Sigmoid colon (tissue), 4 donors: ENCODE results near the gene TMOD1.

Experiments
- POLR2A ChIP-seq, 2 donors: fragments of 450-650 bp; IDR thresholded peaks; one replicate each; pipeline ENCODE4 v1.6.1; 2016; ENCODE audit warnings: antibody characterized with exemption in 2 of 2, mild to moderate bottlenecking in 2 of 2, moderate library complexity in 2 of 2
- POLR2AphosphoS5 ChIP-seq, 4 donors: sonication (generic); formaldehyde crosslinking; IDR thresholded peaks; one replicate each; pipeline ENCODE4 v1.6.1; 2017; ENCODE audit warnings: antibody characterized with exemption in 4 of 4
- TF ChIP-seq, protein P1 (sequence below), 4 experiments: fragments of 450-650 bp in 3 of 4; fragments of 200-600 bp in 1 of 4; IDR thresholded peaks; one replicate each; pipeline ENCODE4 v1.5.1; 2016 to 2019; ENCODE audit warnings: antibody characterized with exemption in 4 of 4, mild to moderate bottlenecking in 3 of 4, moderate library complexity in 2 of 4

DNA sequence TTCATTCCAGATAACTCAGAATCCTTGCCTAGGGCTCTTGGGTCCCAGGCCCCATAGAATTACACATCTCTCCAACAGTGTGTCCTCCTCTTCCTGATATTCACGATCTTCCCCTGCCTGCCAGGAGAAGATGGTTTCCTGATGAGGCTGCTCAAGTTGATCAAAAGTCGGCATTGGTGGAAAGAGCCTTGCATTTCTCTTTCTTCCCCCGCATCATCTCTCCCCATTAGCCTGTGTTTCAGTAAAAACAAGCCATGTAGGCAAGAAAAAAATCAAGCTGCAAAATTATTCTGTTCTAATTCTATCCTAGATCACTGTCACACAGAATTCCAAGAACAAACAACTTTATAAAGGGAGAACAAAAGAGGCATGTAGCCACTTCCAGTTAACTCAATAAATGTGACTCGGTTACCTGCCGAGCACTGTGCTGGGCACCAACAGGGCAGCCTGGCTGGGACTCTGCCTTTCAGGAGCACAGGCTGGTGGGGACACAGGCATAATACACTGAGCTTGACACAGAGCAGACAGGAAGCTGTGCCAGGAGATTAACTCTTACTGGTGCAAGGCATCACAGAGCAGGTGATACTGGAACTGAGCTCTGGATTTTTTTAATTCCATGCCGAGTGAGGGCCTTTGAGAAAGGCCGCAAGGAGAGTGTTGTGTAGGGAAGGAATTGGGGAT lies 25.6 kb downstream of the TMOD1 start:
- TF ChIP-seq, protein P1, sequence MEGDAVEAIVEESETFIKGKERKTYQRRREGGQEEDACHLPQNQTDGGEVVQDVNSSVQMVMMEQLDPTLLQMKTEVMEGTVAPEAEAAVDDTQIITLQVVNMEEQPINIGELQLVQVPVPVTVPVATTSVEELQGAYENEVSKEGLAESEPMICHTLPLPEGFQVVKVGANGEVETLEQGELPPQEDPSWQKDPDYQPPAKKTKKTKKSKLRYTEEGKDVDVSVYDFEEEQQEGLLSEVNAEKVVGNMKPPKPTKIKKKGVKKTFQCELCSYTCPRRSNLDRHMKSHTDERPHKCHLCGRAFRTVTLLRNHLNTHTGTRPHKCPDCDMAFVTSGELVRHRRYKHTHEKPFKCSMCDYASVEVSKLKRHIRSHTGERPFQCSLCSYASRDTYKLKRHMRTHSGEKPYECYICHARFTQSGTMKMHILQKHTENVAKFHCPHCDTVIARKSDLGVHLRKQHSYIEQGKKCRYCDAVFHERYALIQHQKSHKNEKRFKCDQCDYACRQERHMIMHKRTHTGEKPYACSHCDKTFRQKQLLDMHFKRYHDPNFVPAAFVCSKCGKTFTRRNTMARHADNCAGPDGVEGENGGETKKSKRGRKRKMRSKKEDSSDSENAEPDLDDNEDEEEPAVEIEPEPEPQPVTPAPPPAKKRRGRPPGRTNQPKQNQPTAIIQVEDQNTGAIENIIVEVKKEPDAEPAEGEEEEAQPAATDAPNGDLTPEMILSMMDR (IDR thresholded peaks at IDR 0.05) = no peak
- no peak for TF ChIP-seq POLR2A (IDR thresholded peaks at IDR 0.05)
- no peak for TF ChIP-seq POLR2AphosphoS5 (IDR thresholded peaks at IDR 0.05)
